ENCODE data around the gene ZBED4. TPM values are rescaled to one million over a fixed set of nuclear protein-coding genes. Genes with fewer than 3 reads are reported as not detected.
"Not testable (repeated sequence)": the region's sequence is repeated elsewhere in the genome, so short reads cannot be mapped to it uniquely, and the experiment has no call there.

The ZBED4 gene
- total RNA-seq, 1 donor from 2014 or later = 22.7 TPM

DNA sequence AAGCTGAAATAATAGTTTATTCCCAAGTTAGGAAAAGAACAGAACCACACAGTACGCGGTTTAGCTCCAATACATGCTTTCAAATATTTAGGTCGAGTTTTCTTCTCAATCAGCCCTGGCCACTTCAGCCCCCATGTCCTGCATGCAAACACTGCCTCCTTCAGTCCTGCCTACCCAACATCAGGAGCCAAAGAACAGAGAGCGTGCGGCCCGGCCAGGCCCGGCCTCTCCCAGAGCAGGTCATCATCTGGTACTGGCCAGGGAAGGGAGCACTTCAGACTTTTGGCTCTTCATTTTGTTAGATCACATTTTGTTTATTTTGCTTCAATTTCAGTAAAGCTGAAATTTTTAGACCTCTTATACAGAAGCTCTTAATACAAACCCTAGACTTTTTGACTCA lies 32.7 kb upstream of the ZBED4 start:
- Histone ChIP-seq H3K4me2 (ENCODE audit: low read length) (no peak overlapping the region), H3K27ac (ENCODE audit: low read depth, low read length) (no peak overlapping the region), H3K4me3 (ENCODE audit: insufficient read depth, low read depth, low read length) (no peak overlapping the region), H3K9me3 (ENCODE audit: insufficient read depth, low read depth, low read length) (no peaks in the 10 kb centered on the region), H2AFZ (ENCODE audit: low read depth, low read length) (no peak overlapping the region), H3K27me3 (ENCODE audit: insufficient read depth, low read length) (no peaks in the 10 kb centered on the region), H3K79me2 (ENCODE audit: insufficient read depth, low read length) (peaks cover 100% of the 10 kb centered on the region), H3K4me1 (ENCODE audit: insufficient read depth, low read length) (peaks cover 14% of the 10 kb centered on the region), H3K36me3 (ENCODE audit: insufficient read depth, low read length) (peaks cover 31% of the 10 kb centered on the region), H4K20me1 (ENCODE audit: insufficient read depth, low read length) (peaks cover 99% of the 10 kb centered on the region), H3K9ac (ENCODE audit: low read length) (no peak overlapping the region)
- DNase-seq (ENCODE audit: low read depth) (no peak), FAIRE-seq (no peak)
- Mint-ChIP-seq H3K36me3 (ENCODE audit: low read depth, unreplicated experiment) (peaks cover 34% of the 10 kb centered on the region), H3K27me3 (ENCODE audit: low read depth, unreplicated experiment) (no peaks in the 10 kb centered on the region), H3K27ac (ENCODE audit: unreplicated experiment) (no peak overlapping the region), H3K9me3 (ENCODE audit: unreplicated experiment) (no peaks in the 10 kb centered on the region), H3K4me3 (ENCODE audit: unreplicated experiment) (peak overlapping the region; percentile 60), H3K4me1 (ENCODE audit: low read depth, unreplicated experiment) (peaks cover 29% of the 10 kb centered on the region)
- TF ChIP-seq EZH2 (IDR thresholded peaks at IDR 0.05; ENCODE audit: insufficient read depth, low read length) (no peak), CTCF (IDR thresholded peaks at IDR 0.05; ENCODE audit: insufficient read depth, low read depth, low read length) (no peak)

DNA sequence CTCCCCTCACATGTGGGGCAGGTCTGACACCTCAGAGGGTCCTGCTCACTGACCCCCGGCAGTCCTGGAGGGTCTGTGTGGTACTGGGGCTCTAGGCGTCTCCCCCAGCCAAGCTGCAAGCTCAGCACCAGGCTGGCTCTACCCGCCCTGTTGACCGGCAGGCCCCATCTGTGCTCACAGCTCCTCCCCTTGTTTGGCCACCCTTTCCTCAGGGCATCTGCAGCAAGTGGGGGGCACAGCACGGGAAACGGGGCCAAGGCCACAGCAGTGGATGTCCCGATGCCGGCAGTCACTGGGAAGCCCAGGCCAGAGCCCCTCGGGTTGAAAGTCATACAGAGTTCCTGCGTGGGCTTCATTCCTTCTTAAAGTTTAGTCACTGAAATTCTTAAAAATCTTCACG lies 31.9 kb upstream of the ZBED4 start:
- peaks cover 34% of the 10 kb centered on the region for H3K36me3 Mint-ChIP-seq (ENCODE audit: low read depth, unreplicated experiment)
- not testable (repeated sequence) for H3K9me3 Mint-ChIP-seq (ENCODE audit: unreplicated experiment); H3K9me3 ChIP-seq (ENCODE audit: insufficient read depth, low read depth, low read length); FAIRE-seq; DNase-seq (ENCODE audit: low read depth); H3K27ac Mint-ChIP-seq (ENCODE audit: unreplicated experiment); H3K27me3 ChIP-seq (ENCODE audit: insufficient read depth, low read length); H3K4me3 ChIP-seq (ENCODE audit: insufficient read depth, low read depth, low read length); H3K9ac ChIP-seq (ENCODE audit: low read length); H3K27ac ChIP-seq (ENCODE audit: low read depth, low read length); H3K27me3 Mint-ChIP-seq (ENCODE audit: low read depth, unreplicated experiment); H2AFZ ChIP-seq (ENCODE audit: low read depth, low read length); H3K4me3 Mint-ChIP-seq (ENCODE audit: unreplicated experiment); H3K4me2 ChIP-seq (ENCODE audit: low read length)
- H4K20me1 ChIP-seq (ENCODE audit: insufficient read depth, low read length) = peaks cover 99% of the 10 kb centered on the region
- H3K36me3 ChIP-seq (ENCODE audit: insufficient read depth, low read length) = peaks cover 31% of the 10 kb centered on the region
- H3K4me1 Mint-ChIP-seq (ENCODE audit: low read depth, unreplicated experiment) = peaks cover 30% of the 10 kb centered on the region
- peaks cover 100% of the 10 kb centered on the region for H3K79me2 ChIP-seq (ENCODE audit: insufficient read depth, low read length)
- H3K4me1 ChIP-seq (ENCODE audit: insufficient read depth, low read length) = peaks cover 15% of the 10 kb centered on the region

- H3K4me3 Mint-ChIP-seq (ENCODE audit: unreplicated experiment) = peak overlapping the region; percentile 94
- Histone ChIP-seq H3K27me3 (ENCODE audit: insufficient read depth, low read length) (no peaks in the 10 kb centered on the region), H3K27ac (ENCODE audit: low read depth, low read length) (no peak overlapping the region), H3K36me3 (ENCODE audit: insufficient read depth, low read length) (peaks cover 16% of the 10 kb centered on the region), H2AFZ (ENCODE audit: low read depth, low read length) (no peak overlapping the region), H3K4me2 (ENCODE audit: low read length) (no peak overlapping the region), H3K79me2 (ENCODE audit: insufficient read depth, low read length) (peaks cover 87% of the 10 kb centered on the region), H4K20me1 (ENCODE audit: insufficient read depth, low read length) (peaks cover 83% of the 10 kb centered on the region), H3K4me3 (ENCODE audit: insufficient read depth, low read depth, low read length) (no peak overlapping the region), H3K4me1 (ENCODE audit: insufficient read depth, low read length) (peaks cover 15% of the 10 kb centered on the region), H3K9ac (ENCODE audit: low read length) (no peak overlapping the region), H3K9me3 (ENCODE audit: insufficient read depth, low read depth, low read length) (no peaks in the 10 kb centered on the region)
- H3K36me3 Mint-ChIP-seq (ENCODE audit: low read depth, unreplicated experiment) = peaks cover 25% of the 10 kb centered on the region
- FAIRE-seq (no peak), DNase-seq (ENCODE audit: low read depth) (no peak)
- H3K27ac Mint-ChIP-seq (ENCODE audit: unreplicated experiment) = no peak overlapping the region
- peaks cover 30% of the 10 kb centered on the region for H3K4me1 Mint-ChIP-seq (ENCODE audit: low read depth, unreplicated experiment)
- TF ChIP-seq EZH2 (IDR thresholded peaks at IDR 0.05; ENCODE audit: insufficient read depth, low read length) = no peak
- TF ChIP-seq CTCF (IDR thresholded peaks at IDR 0.05; ENCODE audit: insufficient read depth, low read depth, low read length) = no peak
- H3K27me3 Mint-ChIP-seq (ENCODE audit: low read depth, unreplicated experiment) = no peaks in the 10 kb centered on the region
- H3K9me3 Mint-ChIP-seq (ENCODE audit: unreplicated experiment) = no peaks in the 10 kb centered on the region
These were observed 30.2 kb upstream of the ZBED4 start for GRCh38 chr22:49823289-49824045.

All from astrocyte (in vitro differentiated cells and primary cell).